Lower lobe of right lung (tissue), 2 donors: ENCODE results near the gene NECAB2. TPM values are rescaled to one million over a fixed set of nuclear protein-coding genes. Genes with fewer than 3 reads are reported as not detected.

Experiments
- ATAC-seq, 2 donors: fragments of 200-7000 bp; cut with Tn5 transposase; one replicate each; pipeline ENCODE4 v1.9.1; 2020 to 2022; ENCODE audit warnings: mild to moderate bottlenecking in 2 of 2, moderate library complexity in 2 of 2
- DNase-seq: peaks from one replicate; pipeline ENCODE4 v3.0.0-alpha.2; 2020
- H3K27ac ChIP-seq: fragments of 200-600 bp; one replicate; pipeline ENCODE4 v1.8.0; 2022
- H3K27me3 ChIP-seq: fragments of 200-600 bp; one replicate; pipeline ENCODE4 v1.8.0; 2022; ENCODE audit warnings: low read depth
- H3K36me3 ChIP-seq: fragments of 200-600 bp; one replicate; pipeline ENCODE4 v1.8.0; 2022; ENCODE audit warnings: mild to moderate bottlenecking
- H3K4me1 ChIP-seq: fragments of 200-600 bp; one replicate; pipeline ENCODE4 v1.8.0; 2022
- H3K4me3 ChIP-seq: fragments of 200-600 bp; one replicate; pipeline ENCODE4 v1.8.0; 2022; ENCODE audit warnings: mild to moderate bottlenecking
- H3K9me3 ChIP-seq: fragments of 200-600 bp; one replicate; pipeline ENCODE4 v1.8.0; 2022
- CTCF ChIP-seq: fragments of 200-600 bp; IDR thresholded peaks from one replicate; pipeline ENCODE4 v1.8.0; 2022; ENCODE audit warnings: antibody characterized with exemption, mild to moderate bottlenecking
- intact Hi-C: fragments of 100-400 bp; cut with DNase I; formaldehyde crosslinking; loops from one replicate; pipeline ENCODE4 v1.11.0; 2022
- total RNA-seq: library from RNA; stranded (reverse); fragmentation: NEBNext Ultra II Directional; extraction: Animal tissue kit (Norgen Biotek cat#: 25700); gene quantifications from one replicate; pipeline ENCODE4 v1.2.1, GENCODE V29; 2021
- donor health status: DM: no; HTN: yes; CAD: no; lungs with severe emphysema.

Gene NECAB2
- total RNA-seq, 1 donor from 2014 or later, result 0.44 TPM

GRCh38 chr16:83958846-83959565, 9.0 kb upstream of the NECAB2 start:
- peaks cover 47% of the 10 kb centered on the region for H3K36me3 ChIP-seq
- no peak for ATAC-seq

DNA sequence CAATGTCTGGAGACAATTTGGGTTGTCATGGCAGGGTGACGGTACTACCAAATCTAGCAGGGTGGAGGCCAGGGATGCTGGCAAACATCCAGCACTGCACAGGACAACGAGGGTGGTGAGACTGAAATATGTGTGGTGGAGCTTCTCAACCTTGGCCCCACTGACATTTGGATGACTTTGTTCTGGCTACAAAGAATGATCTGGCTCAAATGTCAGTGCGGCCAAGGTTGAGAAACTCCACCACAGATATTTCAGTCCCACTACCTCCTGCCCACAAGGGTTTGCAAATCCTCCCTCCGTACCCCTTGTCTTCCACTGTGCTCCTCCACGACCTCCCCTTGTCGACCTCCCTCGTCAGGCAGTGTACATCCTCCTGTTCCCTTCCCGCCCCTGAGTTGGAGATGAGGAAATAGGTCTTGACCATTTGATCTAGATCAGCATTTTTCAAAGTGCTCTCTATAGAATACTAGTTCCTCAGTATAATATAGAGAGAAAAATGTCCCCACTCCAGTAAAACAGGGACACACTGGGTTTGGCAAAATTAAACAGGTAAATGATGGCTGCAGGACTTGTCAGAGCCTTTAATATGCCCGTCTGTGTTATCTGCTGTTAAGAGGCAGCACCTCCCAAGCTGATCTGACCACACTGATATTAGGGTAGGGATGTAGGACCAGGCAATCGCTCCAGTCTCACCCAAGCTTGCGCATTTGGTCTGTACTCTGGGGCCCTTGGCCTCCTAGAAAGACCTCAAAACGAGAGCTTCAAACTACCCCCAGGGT, 8.2 kb upstream of the NECAB2 start:
- Histone ChIP-seq H3K27me3 (no peaks in the 10 kb centered on the region), H3K4me3 (no peak overlapping the region), H3K4me1 (peaks cover 2% of the 10 kb centered on the region), H3K9me3 (no peaks in the 10 kb centered on the region), H3K36me3 (peaks cover 47% of the 10 kb centered on the region), H3K27ac (no peak overlapping the region)
- DNase-seq (no peak), ATAC-seq (no peak)
- intact Hi-C loops, result no loop called here
- no peak for TF ChIP-seq CTCF

More at GRCh38 chr16:83958846-83959565, 9.0 kb upstream of the NECAB2 start:
- DNase-seq, result no peak
- Histone ChIP-seq H3K4me3 (no peak overlapping the region), H3K9me3 (no peaks in the 10 kb centered on the region), H3K27me3 (no peaks in the 10 kb centered on the region), H3K4me1 (peaks cover 10% of the 10 kb centered on the region), H3K27ac (no peak overlapping the region)
- no peak for TF ChIP-seq CTCF
- intact Hi-C loops, result no loop called here

DNA sequence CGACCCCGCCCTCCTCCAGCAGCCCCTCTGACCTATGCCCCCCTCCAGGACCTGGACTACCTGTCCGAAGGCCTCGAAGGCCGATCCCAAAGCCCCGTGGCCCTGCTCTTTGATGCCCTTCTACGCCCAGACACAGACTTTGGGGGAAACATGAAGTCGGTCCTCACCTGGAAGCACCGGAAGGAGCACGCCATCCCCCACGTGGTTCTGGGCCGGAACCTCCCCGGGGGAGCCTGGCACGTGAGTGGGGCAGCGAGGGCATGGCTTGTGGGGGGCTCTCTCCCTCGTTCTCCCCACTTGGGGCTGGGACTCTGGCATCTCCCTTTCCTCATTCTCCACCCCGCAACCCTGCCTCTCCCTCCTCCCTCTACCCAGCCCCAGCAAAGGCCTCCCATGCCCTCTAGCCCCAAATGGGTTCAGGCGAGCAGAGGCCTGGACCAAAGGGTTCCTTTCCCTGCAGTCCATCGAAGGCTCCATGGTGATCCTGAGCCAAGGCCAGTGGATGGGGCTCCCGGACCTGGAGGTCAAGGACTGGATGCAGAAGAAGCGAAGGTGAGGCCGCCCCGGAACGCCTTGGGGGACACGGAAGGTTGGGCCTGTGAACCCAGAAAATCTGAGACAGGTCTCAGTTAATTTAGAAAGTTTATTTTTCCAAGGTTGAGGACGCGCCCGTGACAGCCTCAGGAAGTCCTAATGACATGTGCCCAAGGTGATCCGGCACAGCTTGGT, 7.4 kb upstream of the NECAB2 start:
- no peak for DNase-seq
- Histone ChIP-seq H3K4me1 (no peaks in the 10 kb centered on the region), H3K36me3 (peaks cover 54% of the 10 kb centered on the region), H3K9me3 (no peaks in the 10 kb centered on the region), H3K27ac (no peak overlapping the region), H3K4me3 (no peak overlapping the region), H3K27me3 (no peaks in the 10 kb centered on the region)
- TF ChIP-seq CTCF, result no peak
- intact Hi-C loops, result no loop called here
- ATAC-seq, result no peak

- ATAC-seq, result no peak
Measured at GRCh38 chr16:83961591-83961990, 6.5 kb upstream of the NECAB2 start.

More at GRCh38 chr16:83961591-83961990, 6.5 kb upstream of the NECAB2 start:
- H3K36me3 ChIP-seq, result peaks cover 54% of the 10 kb centered on the region
- H3K4me1 ChIP-seq, result no peaks in the 10 kb centered on the region
- no peak for TF ChIP-seq CTCF
- no peak for DNase-seq
- H3K27me3 ChIP-seq, result no peaks in the 10 kb centered on the region
- intact Hi-C loops, result no loop called here
- no peak overlapping the region for H3K27ac ChIP-seq
- H3K9me3 ChIP-seq, result no peaks in the 10 kb centered on the region
- no peak overlapping the region for H3K4me3 ChIP-seq
